Measurements from ENCODE around the gene KATNAL2. TPM values are rescaled to one million over a fixed set of nuclear protein-coding genes. Genes with fewer than 3 reads are reported as not detected.

The KATNAL2 gene
- polyA plus RNA-seq, 1 of the 3 experiments (the other 2 are of a cell fraction) = 6.5 TPM

DNA sequence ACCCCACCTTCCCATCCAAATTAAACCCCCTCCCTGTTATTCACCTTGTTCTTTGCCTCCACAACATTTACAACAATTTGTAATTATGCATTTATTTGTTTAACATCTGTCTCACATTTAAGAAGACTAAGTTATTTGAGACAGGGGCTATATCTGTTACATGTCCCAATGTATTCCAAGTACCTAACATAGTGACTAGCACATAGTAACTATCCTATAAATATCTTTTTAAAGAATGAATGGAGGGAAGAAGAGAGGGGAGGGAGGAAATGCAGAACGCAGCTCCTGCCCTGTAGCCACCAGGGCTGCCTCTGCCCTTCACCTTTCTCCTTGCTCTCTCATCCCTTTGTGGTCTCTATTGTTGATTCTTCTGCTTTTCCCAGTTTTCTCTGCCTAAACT, 192.3 kb downstream of the KATNAL2 start:
- CTCF ChIA-PET = interaction anchor here (1.2 to 11.0 kb wide), 5 partner anchors 8 to 639 kb away, joined by 4 to 67 read pairs (median 5); no protein-coding TSS in a partner anchor

DNA sequence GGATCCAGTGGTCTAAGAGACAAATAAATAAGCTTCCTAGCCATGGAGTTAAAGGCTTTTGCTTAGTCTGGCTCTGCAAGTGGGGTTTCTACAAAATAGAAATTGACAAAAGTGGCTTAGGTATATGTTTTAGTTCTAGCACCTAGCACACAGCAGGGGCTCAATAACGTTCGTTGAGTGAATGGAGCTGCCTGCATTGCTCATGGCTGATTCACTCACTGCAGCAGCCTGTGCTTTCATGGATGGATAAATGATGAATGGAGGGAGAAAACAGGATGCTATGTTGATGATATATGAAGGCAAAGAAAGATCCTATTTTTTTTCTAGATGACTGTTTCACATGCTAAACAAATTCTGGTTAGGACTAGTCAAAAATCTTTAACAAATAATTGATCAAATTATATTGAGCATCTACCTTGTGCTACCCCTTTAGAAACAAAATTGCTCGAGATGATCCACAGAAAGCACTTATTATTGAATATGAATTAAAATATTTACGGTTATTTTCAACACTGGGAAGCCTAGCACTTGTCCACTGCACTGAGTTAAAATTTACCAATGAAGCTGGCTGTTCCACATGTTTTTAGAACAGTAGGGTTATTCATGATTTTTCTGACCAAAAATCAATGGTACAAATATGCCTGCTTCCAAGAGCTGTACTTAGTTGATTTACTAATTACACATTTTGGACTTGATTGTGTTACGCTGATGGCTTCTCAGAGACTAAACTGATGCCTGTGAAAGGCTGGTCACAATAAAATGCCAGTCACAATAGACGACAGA, 193.3 kb downstream of the KATNAL2 start:
- no peak for DNase-seq
- no peak overlapping the region for H3K27ac ChIP-seq (ENCODE audit: low read depth in 2 of 2, low read length in 1 of 2)
- H4K20me1 ChIP-seq (ENCODE audit: insufficient read depth) = no peaks in the 10 kb centered on the region
- H3K36me3 ChIP-seq (replicated peaks in 1 of 2; ENCODE audit: control insufficient read depth in 1 of 2, insufficient read depth in 2 of 2, low read length in 1 of 2) = peaks cover 53 to 95% of the 10 kb centered on the region in 2 experiments
- no peaks in the 10 kb centered on the region for H3K27me3 ChIP-seq (ENCODE audit: insufficient read depth)
- H3K9ac ChIP-seq = no peak overlapping the region
- H3K4me2 ChIP-seq = no peak overlapping the region
- no peaks in the 10 kb centered on the region for H3K79me2 ChIP-seq (ENCODE audit: insufficient read depth)
- H3K9me2 ChIP-seq = no peaks in the 10 kb centered on the region
- POLR2A ChIA-PET = interaction anchor here (2.1 kb wide), 1 partner anchor 39 kb away, joined by 6 read pairs; the partner anchor contains the start of gene HDHD2
- CTCF ChIA-PET = interaction anchor here (1.2 to 11.0 kb wide), 6 partner anchors 9 to 638 kb away, joined by 3 to 67 read pairs (median 5); no protein-coding TSS in a partner anchor
- no peaks in the 10 kb centered on the region for H3K9me3 ChIP-seq
- TF ChIP-seq MXI1 (IDR thresholded peaks at IDR 0.05; ENCODE audit: low read depth, low read length) (no peak), EZH2phosphoT487 (IDR thresholded peaks at IDR 0.05; ENCODE audit: borderline replicate concordance, low read depth) (no peak), ELF1 (IDR thresholded peaks at IDR 0.05) (no peak), SIN3A (IDR thresholded peaks at IDR 0.05; ENCODE audit: borderline replicate concordance, low read depth, low read length) (no peak), NRF1 (IDR thresholded peaks at IDR 0.05; ENCODE audit: low read depth, low read length) (no peak), TAF1 (IDR thresholded peaks at IDR 0.05; ENCODE audit: borderline replicate concordance, low read depth, low read length) (no peak), CHD2 (IDR thresholded peaks at IDR 0.05; ENCODE audit: low read length, partially characterized antibody) (no peak)
- TF ChIP-seq, protein P1, sequence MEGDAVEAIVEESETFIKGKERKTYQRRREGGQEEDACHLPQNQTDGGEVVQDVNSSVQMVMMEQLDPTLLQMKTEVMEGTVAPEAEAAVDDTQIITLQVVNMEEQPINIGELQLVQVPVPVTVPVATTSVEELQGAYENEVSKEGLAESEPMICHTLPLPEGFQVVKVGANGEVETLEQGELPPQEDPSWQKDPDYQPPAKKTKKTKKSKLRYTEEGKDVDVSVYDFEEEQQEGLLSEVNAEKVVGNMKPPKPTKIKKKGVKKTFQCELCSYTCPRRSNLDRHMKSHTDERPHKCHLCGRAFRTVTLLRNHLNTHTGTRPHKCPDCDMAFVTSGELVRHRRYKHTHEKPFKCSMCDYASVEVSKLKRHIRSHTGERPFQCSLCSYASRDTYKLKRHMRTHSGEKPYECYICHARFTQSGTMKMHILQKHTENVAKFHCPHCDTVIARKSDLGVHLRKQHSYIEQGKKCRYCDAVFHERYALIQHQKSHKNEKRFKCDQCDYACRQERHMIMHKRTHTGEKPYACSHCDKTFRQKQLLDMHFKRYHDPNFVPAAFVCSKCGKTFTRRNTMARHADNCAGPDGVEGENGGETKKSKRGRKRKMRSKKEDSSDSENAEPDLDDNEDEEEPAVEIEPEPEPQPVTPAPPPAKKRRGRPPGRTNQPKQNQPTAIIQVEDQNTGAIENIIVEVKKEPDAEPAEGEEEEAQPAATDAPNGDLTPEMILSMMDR (IDR thresholded peaks at IDR 0.05) = no peak
- WGBS (ENCODE audit: low lambda C conversion rate) = 93% methylated on average over 6 of the region's 6 CpGs
- no peak overlapping the region for H2AFZ ChIP-seq (ENCODE audit: low read depth)
- no peak overlapping the region for H3K4me3 ChIP-seq (ENCODE audit: low read depth in 2 of 2, low read length in 1 of 2)
- no peaks in the 10 kb centered on the region for H3F3A ChIP-seq (replicated peaks; ENCODE audit: insufficient read depth)
- peaks cover 0 to 10% of the 10 kb centered on the region in 2 experiments; a peak in 1 of 4 replicates for H3K4me1 ChIP-seq (ENCODE audit: control insufficient read depth in 1 of 2, insufficient read depth in 2 of 2, low read depth in 1 of 2, low read length in 1 of 2)

More for the DNA sequence above, 192.3 kb downstream of the KATNAL2 start:
- Histone ChIP-seq H3K79me2 (ENCODE audit: insufficient read depth) (no peaks in the 10 kb centered on the region), H3K36me3 (replicated peaks in 1 of 2; ENCODE audit: control insufficient read depth in 1 of 2, insufficient read depth in 2 of 2, low read length in 1 of 2) (peaks cover 53 to 95% of the 10 kb centered on the region in 2 experiments), H2AFZ (ENCODE audit: low read depth) (no peak overlapping the region), H3K9me2 (no peaks in the 10 kb centered on the region), H3K4me1 (ENCODE audit: control insufficient read depth in 1 of 2, insufficient read depth in 2 of 2, low read depth in 1 of 2, low read length in 1 of 2) (peaks cover 0 to 10% of the 10 kb centered on the region in 2 experiments; a peak in 1 of 4 replicates), H3F3A (replicated peaks; ENCODE audit: insufficient read depth) (no peaks in the 10 kb centered on the region), H3K9ac (no peak overlapping the region), H3K27me3 (ENCODE audit: insufficient read depth) (no peaks in the 10 kb centered on the region), H4K20me1 (ENCODE audit: insufficient read depth) (no peaks in the 10 kb centered on the region), H3K9me3 (no peaks in the 10 kb centered on the region), H3K4me2 (no peak overlapping the region), H3K27ac (ENCODE audit: low read depth in 2 of 2, low read length in 1 of 2) (no peak overlapping the region), H3K4me3 (ENCODE audit: low read depth in 2 of 2, low read length in 1 of 2) (no peak overlapping the region)
- POLR2A ChIA-PET = no interaction called here
- WGBS (ENCODE audit: low lambda C conversion rate) = 80% methylated on average over 1 of the region's 1 CpG
- no peak for DNase-seq
- TF ChIP-seq, protein P2, sequence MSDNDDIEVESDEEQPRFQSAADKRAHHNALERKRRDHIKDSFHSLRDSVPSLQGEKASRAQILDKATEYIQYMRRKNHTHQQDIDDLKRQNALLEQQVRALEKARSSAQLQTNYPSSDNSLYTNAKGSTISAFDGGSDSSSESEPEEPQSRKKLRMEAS (IDR thresholded peaks at IDR 0.05; ENCODE audit: low read depth) = no peak
- no peak for TF ChIP-seq TAF1 (IDR thresholded peaks at IDR 0.05; ENCODE audit: borderline replicate concordance, low read depth, low read length)
